Heart left ventricle (tissue), 16 donors: ENCODE results near the gene PDF. TPM values are rescaled to one million over a fixed set of nuclear protein-coding genes. Genes with fewer than 3 reads are reported as not detected.

Source experiments
- ATAC-seq, 4 donors: fragments of 200-7000 bp; cut with Tn5 transposase; one replicate each; pipeline ENCODE4 v1.9.1; 2020 to 2022; ENCODE audit warnings: moderate library complexity in 4 of 4, mild to moderate bottlenecking in 3 of 4, moderate number of reproducible peaks in 1 of 4
- DNase-seq, 5 donors: peaks; one replicate each; pipeline ENCODE4 v3.0.0-alpha.2; 2020
- H3K27ac ChIP-seq, 12 donors: fragments of 200-600 bp; sonication (generic) in 4 of 12; one replicate each; pipeline versions ENCODE4 v1.5.0 to v1.8.0; 2016 to 2022; ENCODE audit warnings: mild to moderate bottlenecking in 2 of 12
- H3K27me3 ChIP-seq, 9 donors: fragments of 200-600 bp; sonication (generic) in 2 of 9; one replicate each; pipeline versions ENCODE4 v1.5.1 to v1.8.0; 2016 to 2022; ENCODE audit warnings: mild to moderate bottlenecking in 3 of 9
- H3K36me3 ChIP-seq, 9 donors: fragments of 200-600 bp; sonication (generic) in 2 of 9; one replicate each; pipeline versions ENCODE4 v1.5.0 to v1.8.0; 2018 to 2022; ENCODE audit warnings: mild to moderate bottlenecking in 2 of 9
- H3K4me1 ChIP-seq, 12 donors: fragments of 200-600 bp; sonication (generic) in 4 of 12; one replicate each; pipeline versions ENCODE4 v1.5.0 to v1.8.0; 2016 to 2022; ENCODE audit warnings: mild to moderate bottlenecking in 3 of 12
- H3K4me3 ChIP-seq, 12 donors: fragments of 200-600 bp; sonication (generic) in 4 of 12; one replicate each; pipeline versions ENCODE4 v1.5.0 to v1.8.0; 2017 to 2022; ENCODE audit warnings: mild to moderate bottlenecking in 9 of 12, moderate library complexity in 4 of 12
- H3K9me3 ChIP-seq, 12 donors: fragments of 200-600 bp; sonication (generic) in 4 of 12; one replicate each; pipeline versions ENCODE4 v1.5.0 to v1.8.0; 2016 to 2022; ENCODE audit warnings: mild to moderate bottlenecking in 1 of 12
- CTCF ChIP-seq, 12 donors: fragments of 200-600 bp; sonication (generic) in 4 of 12; IDR thresholded peaks; one replicate each; pipeline versions ENCODE4 v1.5.0 to v1.8.0; 2018 to 2022; ENCODE audit warnings: antibody characterized with exemption in 12 of 12, mild to moderate bottlenecking in 5 of 12
- POLR2A ChIP-seq, 2 donors: fragments of 450-650 bp; IDR thresholded peaks; one replicate each; pipeline ENCODE4 v1.6.1; 2017; ENCODE audit warnings: antibody characterized with exemption in 2 of 2, mild to moderate bottlenecking in 2 of 2, moderate library complexity in 2 of 2
- WGBS, 4 donors: extraction: QIAGEN DNeasy Blood & Tissue Kit in 2 of 4; methylation state at CpG; one replicate each; pipeline versions ENCODE4 v1.1.5 to v1.1.7; 2013 to 2018; 5-methylcytosine and 5-hydroxymethylcytosine counted together
- intact Hi-C, 10 donors: fragments of 100-400 bp; cut with DNase I; formaldehyde crosslinking; loops; one replicate each; pipeline versions ENCODE4 v1.11.1 to v1.14.2; 2022
- polyA plus RNA-seq, 2 donors: library from polyadenylated mRNA; stranded (reverse); fragments of 200-250 nt; gene quantifications; one replicate each; pipeline ENCODE4 v1.2.3, GENCODE V29; 2013
- total RNA-seq, 9 donors: library from RNA; depleted of rRNA in 2 of 9; stranded (reverse); fragments of >200 nt in 2 of 9; fragmentation: NEBNext Ultra II Directional in 3 of 9; extraction: Animal tissue kit (Norgen Biotek cat#: 25700) in 3 of 9; gene quantifications; one replicate each; pipeline versions ENCODE4 v1.1.0 to v1.2.4, GENCODE V29; 2016 to 2023
- donor health status: ischemic (EF 13 %, LVEDD 7.1; RV severe dilation, severe dysfunction).
- donor health status: healthy with polysubstance abuse.
- donor health status: DM: no; HTN: yes; CAD: no.
- donor health status: DM: no; HTN: no; CAD: no.
- donor health status: ischemic (EF 25% LVEDD 6.9; RV normal size, moderate dysfunction).
- donor health status: ischemic (EF 25% LVEDD 5.7; RV mildly dilated, moderate dysfunction).
- donor health status: healthy.
- donor health status: DM: yes; HTN: yes; CAD: no.
- donor health status: ischemic (EF 35%, LVEDD 5.7; RV mildly dilated, moderate dysfunction).
- donor health status: nonischemic (EF 11% LVEDD 7.7; RV severe dilation, severe dysfunction).
- donor health status: DM: yes; HTN: yes; CAD: no.
- donor health status: PGD.
- donor health status: ischemic (EF 29% LVEDD 5.4; RV normal size, mild dysfunction).
- donor health status: nonischemic (EF 23%, LVEDD 6.1; RV moderate dilation, normal function).

PDF gene
- total and polyA plus RNA-seq, 11 donors: 1.4 to 13.8 (median 6.0) TPM

- no peaks in the 10 kb centered on the region for H3K27me3 ChIP-seq
- WGBS, 4 donors: 84 to 93% (median 93%) methylated on average over 10 to 22 of the region's 22 CpGs
- intact Hi-C loops: no loop called here
- ATAC-seq (no peak), DNase-seq (peak in 1 of 5 donors; percentile 15)
- H3K27ac ChIP-seq: no peak overlapping the region
- no peak for TF ChIP-seq CTCF (IDR thresholded peaks at IDR 0.05)
- TF ChIP-seq POLR2A (IDR thresholded peaks at IDR 0.05): no peak
- peaks cover 0 to 14% (median 2%) of the 10 kb centered on the region in 12 donors for H3K4me1 ChIP-seq
- no peaks in the 10 kb centered on the region for H3K9me3 ChIP-seq
- H3K36me3 ChIP-seq: peaks cover 5 to 100% (median 98%) of the 10 kb centered on the region in 9 donors
- no peak overlapping the region for H3K4me3 ChIP-seq
These were observed 9.3 kb downstream of the PDF start for GRCh38 chr16:69321080-69321479.

- H3K27ac ChIP-seq: no peak overlapping the region
- DNase-seq: no peak
- H3K36me3 ChIP-seq: peaks cover 5 to 100% (median 98%) of the 10 kb centered on the region in 9 donors
- H3K4me1 ChIP-seq: peaks cover 0 to 11% (median 0%) of the 10 kb centered on the region in 12 donors
- intact Hi-C loops: no loop called here
- ATAC-seq: no peak
- H3K27me3 ChIP-seq: no peaks in the 10 kb centered on the region
- WGBS, 4 donors: 87 to 93% (median 91%) methylated on average over 13 of the region's 13 CpGs
- no peaks in the 10 kb centered on the region for H3K9me3 ChIP-seq
- TF ChIP-seq CTCF (IDR thresholded peaks at IDR 0.05) (no peak), POLR2A (IDR thresholded peaks at IDR 0.05) (no peak)
- no peak overlapping the region for H3K4me3 ChIP-seq
These were observed 9.7 kb downstream of the PDF start for GRCh38 chr16:69320740-69321073.

- Histone ChIP-seq H3K4me1 (peaks cover 0 to 11% (median 0%) of the 10 kb centered on the region in 12 donors), H3K9me3 (no peaks in the 10 kb centered on the region), H3K27me3 (no peaks in the 10 kb centered on the region), H3K4me3 (no peak overlapping the region), H3K27ac (no peak overlapping the region), H3K36me3 (peaks cover 5 to 100% (median 100%) of the 10 kb centered on the region in 9 donors)
- DNase-seq (peak in 1 of 5 donors; percentile 15), ATAC-seq (no peak)
- TF ChIP-seq CTCF (IDR thresholded peaks at IDR 0.05) (no peak), POLR2A (IDR thresholded peaks at IDR 0.05) (no peak)
- intact Hi-C loops: no loop called here
- 90 to 92% (median 91%) methylated on average over 29 to 30 of the region's 30 CpGs for WGBS, 4 donors
These were observed 10.3 kb downstream of the PDF start for GRCh38 chr16:69319826-69320739.

- no peak for ATAC-seq
- WGBS, 4 donors: 81 to 93% (median 92%) methylated on average over 9 of the region's 9 CpGs
- no peak for DNase-seq
- no peak overlapping the region for H3K4me3 ChIP-seq
- no peak overlapping the region for H3K27ac ChIP-seq
- TF ChIP-seq CTCF (IDR thresholded peaks at IDR 0.05) (no peak), POLR2A (IDR thresholded peaks at IDR 0.05) (no peak)
- intact Hi-C loops: no loop called here
- H3K27me3 ChIP-seq: no peaks in the 10 kb centered on the region
- no peaks in the 10 kb centered on the region for H3K9me3 ChIP-seq
- peaks cover 5 to 100% (median 99%) of the 10 kb centered on the region in 9 donors for H3K36me3 ChIP-seq
- peaks cover 0 to 14% (median 1%) of the 10 kb centered on the region in 12 donors for H3K4me1 ChIP-seq
These were observed 11.0 kb downstream of the PDF start for GRCh38 chr16:69319381-69319780.
